K562 (cell line): ENCODE results near the gene HSPB1. TPM values are rescaled to one million over a fixed set of nuclear protein-coding genes. Genes with fewer than 3 reads are reported as not detected.

Experiments
- ATF7 ChIP-seq: fragments of 450-650 bp; IDR thresholded peaks from 2 replicates; pipeline ENCODE4 v1.7.1; 2014; ENCODE audit warnings: mild to moderate bottlenecking, moderate library complexity
- FIP1L1 ChIP-seq: fragments of 200-400 bp; formaldehyde crosslinking; IDR thresholded peaks from 2 replicates; pipeline ENCODE4 v1.6.1; 2018; ENCODE audit warnings: mild to moderate bottlenecking, low read depth, low read length; ENCODE audit not compliant: poor library complexity, severe bottlenecking
- FOXJ3 ChIP-seq: sonication (generic); formaldehyde crosslinking; IDR thresholded peaks from 2 replicates; pipeline ENCODE4 v1.4.0; 2020; ENCODE audit warnings: mild to moderate bottlenecking, missing genetic modification reagents
- MEIS2 ChIP-seq: fragments of 450-650 bp; IDR thresholded peaks from 2 replicates; pipeline ENCODE4 v1.6.1; 2014; ENCODE audit warnings: mild to moderate bottlenecking; ENCODE audit not compliant: partially characterized antibody
- polyA plus RNA-seq, 8 experiments: library from polyadenylated mRNA; depleted of rRNA in 4 of 8; stranded (reverse) in 5 of 8; unstranded in 3 of 8; fragments of >200 nt; fragmentation: Nextera tagmentation in 2 of 8; fragmentation: Illumina TruSeq in 1 of 8; extraction: Ambion mirVana in 2 of 8; extraction: Trizol in 1 of 8; gene quantifications; 2 replicates each; pipeline versions ENCODE4 v1.2.1 to v1.2.3, GENCODE V29; 2011 to 2014; ENCODE audit warnings: inconsistent platforms in 1 of 8, missing spikeins in 1 of 8
- total RNA-seq, 7 experiments: library from RNA; depleted of rRNA in 6 of 7; stranded (reverse); fragments of >200 nt in 6 of 7; fragmentation: Illumina TruSeq in 2 of 7; extraction: Trizol in 2 of 7; gene quantifications; 2 replicates each; pipeline versions ENCODE4 v1.2.1 to v1.2.3, GENCODE V29; 2011 to 2021; ENCODE audit warnings: low replicate concordance in 1 of 7
- TF ChIP-seq, protein P1 (sequence below), 2 experiments: fragments of 450-650 bp; formaldehyde crosslinking in 1 of 2; IDR thresholded peaks; 2 replicates each; pipeline versions ENCODE4 v1.4.0 to v1.6.1; 2014 to 2020; ENCODE audit warnings: mild to moderate bottlenecking in 2 of 2, borderline replicate concordance in 1 of 2, low read depth in 1 of 2
- TF ChIP-seq, protein P2 (sequence below): fragments of 450-650 bp; IDR thresholded peaks from 2 replicates; pipeline ENCODE4 v1.6.1; 2016
- TF ChIP-seq, protein P3 (sequence below): sonication (generic); IDR thresholded peaks from 2 replicates; pipeline ENCODE4 v1.6.1; 2016
- TF ChIP-seq, protein P4 (sequence below), 2 experiments: IDR thresholded peaks in 1 of 2; conservative IDR thresholded peaks in 1 of 2; 2 replicates each; pipeline ENCODE4 v1.6.1; 2016; ENCODE audit warnings: low read depth in 2 of 2, mild to moderate bottlenecking in 1 of 2, missing compliant biosample characterization in 1 of 2, missing genetic modification characterization in 1 of 2, moderate library complexity in 1 of 2
- TF ChIP-seq, protein P5 (sequence below): fragments of 250-450 bp; sonication (Bioruptor Pico); IDR thresholded peaks from 2 replicates; pipeline ENCODE4 v1.5.0; 2021

Gene HSPB1
- total and polyA plus RNA-seq, 9 of the 15 experiments (the other 6 are each of a cell fraction or from before 2014, with no cell fraction given) = 27.1 to 522 (median 138) TPM

DNA sequence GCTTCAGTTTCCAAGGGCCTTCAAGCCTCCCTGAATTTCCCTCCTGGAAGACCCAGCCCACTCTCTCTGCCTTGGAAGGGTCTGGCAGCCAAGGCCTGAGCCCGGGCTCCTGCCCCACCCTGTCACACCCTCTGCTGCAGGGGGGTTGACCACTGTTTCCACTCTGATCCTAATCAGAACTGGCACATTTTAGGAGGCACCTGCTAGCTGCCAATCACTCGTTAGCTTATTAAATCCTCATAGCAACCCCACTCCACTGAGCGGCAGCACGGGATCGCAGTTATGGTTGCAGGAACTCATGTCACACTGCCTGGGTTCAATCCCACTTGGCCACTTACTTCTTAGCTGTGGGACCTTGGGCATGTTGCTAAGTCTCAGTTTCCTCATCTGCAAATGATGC lies 12.9 kb downstream of the HSPB1 start (continued):
- TF ChIP-seq, protein P1, sequence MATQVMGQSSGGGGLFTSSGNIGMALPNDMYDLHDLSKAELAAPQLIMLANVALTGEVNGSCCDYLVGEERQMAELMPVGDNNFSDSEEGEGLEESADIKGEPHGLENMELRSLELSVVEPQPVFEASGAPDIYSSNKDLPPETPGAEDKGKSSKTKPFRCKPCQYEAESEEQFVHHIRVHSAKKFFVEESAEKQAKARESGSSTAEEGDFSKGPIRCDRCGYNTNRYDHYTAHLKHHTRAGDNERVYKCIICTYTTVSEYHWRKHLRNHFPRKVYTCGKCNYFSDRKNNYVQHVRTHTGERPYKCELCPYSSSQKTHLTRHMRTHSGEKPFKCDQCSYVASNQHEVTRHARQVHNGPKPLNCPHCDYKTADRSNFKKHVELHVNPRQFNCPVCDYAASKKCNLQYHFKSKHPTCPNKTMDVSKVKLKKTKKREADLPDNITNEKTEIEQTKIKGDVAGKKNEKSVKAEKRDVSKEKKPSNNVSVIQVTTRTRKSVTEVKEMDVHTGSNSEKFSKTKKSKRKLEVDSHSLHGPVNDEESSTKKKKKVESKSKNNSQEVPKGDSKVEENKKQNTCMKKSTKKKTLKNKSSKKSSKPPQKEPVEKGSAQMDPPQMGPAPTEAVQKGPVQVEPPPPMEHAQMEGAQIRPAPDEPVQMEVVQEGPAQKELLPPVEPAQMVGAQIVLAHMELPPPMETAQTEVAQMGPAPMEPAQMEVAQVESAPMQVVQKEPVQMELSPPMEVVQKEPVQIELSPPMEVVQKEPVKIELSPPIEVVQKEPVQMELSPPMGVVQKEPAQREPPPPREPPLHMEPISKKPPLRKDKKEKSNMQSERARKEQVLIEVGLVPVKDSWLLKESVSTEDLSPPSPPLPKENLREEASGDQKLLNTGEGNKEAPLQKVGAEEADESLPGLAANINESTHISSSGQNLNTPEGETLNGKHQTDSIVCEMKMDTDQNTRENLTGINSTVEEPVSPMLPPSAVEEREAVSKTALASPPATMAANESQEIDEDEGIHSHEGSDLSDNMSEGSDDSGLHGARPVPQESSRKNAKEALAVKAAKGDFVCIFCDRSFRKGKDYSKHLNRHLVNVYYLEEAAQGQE (IDR thresholded peaks at IDR 0.05; ENCODE audit: borderline replicate concordance) = peak; percentile 41; the same call in 1 of the 2 replicates
- TF ChIP-seq, protein P1 (CRISPR knock-in tag; IDR thresholded peaks at IDR 0.05; ENCODE audit: low read depth) = no peak
- TF ChIP-seq FIP1L1 (no peak), ATF7 (no peak), FOXJ3 (CRISPR knock-in tag) (no peak), MEIS2 (peak; percentile 54)
- TF ChIP-seq, protein P2, sequence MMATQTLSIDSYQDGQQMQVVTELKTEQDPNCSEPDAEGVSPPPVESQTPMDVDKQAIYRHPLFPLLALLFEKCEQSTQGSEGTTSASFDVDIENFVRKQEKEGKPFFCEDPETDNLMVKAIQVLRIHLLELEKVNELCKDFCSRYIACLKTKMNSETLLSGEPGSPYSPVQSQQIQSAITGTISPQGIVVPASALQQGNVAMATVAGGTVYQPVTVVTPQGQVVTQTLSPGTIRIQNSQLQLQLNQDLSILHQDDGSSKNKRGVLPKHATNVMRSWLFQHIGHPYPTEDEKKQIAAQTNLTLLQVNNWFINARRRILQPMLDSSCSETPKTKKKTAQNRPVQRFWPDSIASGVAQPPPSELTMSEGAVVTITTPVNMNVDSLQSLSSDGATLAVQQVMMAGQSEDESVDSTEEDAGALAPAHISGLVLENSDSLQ = peak; percentile 91
- TF ChIP-seq, protein P3, sequence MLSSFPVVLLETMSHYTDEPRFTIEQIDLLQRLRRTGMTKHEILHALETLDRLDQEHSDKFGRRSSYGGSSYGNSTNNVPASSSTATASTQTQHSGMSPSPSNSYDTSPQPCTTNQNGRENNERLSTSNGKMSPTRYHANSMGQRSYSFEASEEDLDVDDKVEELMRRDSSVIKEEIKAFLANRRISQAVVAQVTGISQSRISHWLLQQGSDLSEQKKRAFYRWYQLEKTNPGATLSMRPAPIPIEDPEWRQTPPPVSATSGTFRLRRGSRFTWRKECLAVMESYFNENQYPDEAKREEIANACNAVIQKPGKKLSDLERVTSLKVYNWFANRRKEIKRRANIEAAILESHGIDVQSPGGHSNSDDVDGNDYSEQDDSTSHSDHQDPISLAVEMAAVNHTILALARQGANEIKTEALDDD = no peak
- TF ChIP-seq, protein P4, sequence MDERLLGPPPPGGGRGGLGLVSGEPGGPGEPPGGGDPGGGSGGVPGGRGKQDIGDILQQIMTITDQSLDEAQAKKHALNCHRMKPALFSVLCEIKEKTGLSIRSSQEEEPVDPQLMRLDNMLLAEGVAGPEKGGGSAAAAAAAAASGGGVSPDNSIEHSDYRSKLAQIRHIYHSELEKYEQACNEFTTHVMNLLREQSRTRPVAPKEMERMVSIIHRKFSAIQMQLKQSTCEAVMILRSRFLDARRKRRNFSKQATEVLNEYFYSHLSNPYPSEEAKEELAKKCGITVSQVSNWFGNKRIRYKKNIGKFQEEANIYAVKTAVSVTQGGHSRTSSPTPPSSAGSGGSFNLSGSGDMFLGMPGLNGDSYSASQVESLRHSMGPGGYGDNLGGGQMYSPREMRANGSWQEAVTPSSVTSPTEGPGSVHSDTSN (CRISPR knock-in tag; IDR thresholded peaks at IDR 0.05; ENCODE audit: low read depth) = peak; percentile 38; the same call in 1 of the 2 replicates
- TF ChIP-seq, protein P4 (tag; conservative IDR thresholded peaks at IDR 0.05; ENCODE audit: low read depth) = no peak
- TF ChIP-seq, protein P5, sequence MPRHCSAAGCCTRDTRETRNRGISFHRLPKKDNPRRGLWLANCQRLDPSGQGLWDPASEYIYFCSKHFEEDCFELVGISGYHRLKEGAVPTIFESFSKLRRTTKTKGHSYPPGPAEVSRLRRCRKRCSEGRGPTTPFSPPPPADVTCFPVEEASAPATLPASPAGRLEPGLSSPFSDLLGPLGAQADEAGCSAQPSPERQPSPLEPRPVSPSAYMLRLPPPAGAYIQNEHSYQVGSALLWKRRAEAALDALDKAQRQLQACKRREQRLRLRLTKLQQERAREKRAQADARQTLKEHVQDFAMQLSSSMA (CRISPR knock-in tag) = no peak
